Stimulated activated CD4-positive, alpha-beta T cell treated with anti-CD3 and anti-CD28 coated beads, Interleukin-4, amount 100 ng/mL, for 24 hours (primary cell): Measurements from ENCODE around the gene ARGFX.
A peak's percentile ranks its signal among the peaks of the same experiment; 100 is the strongest.
"Not testable (repeated sequence)": the region's sequence is repeated elsewhere in the genome, so short reads cannot be mapped to it uniquely, and the experiment has no call there.

Experiments used
- DNase-seq: peaks from one replicate; pipeline ENCODE4 v3.0.0-alpha.2; 2020

The ARGFX gene

DNA sequence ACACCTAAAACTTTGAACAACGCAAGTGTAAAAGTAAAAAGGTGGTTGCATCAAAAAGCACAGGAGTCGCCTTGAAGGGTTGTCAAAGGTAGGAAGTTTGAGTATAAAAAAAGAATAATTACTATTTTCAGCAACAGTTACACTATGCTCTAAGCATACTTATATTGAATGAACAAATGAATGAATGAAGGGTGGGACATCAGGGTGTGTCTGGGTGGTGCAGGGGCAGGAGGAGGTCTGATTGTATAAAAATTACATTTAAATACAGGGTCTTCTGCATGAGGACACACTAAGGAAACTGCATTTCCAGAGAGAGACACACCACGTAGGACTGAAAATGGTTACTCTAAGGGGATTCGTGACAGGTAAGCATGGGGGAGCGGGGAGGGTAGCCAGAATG is at the start of gene ARGFX:
TSS of gene ARGFX (plus strand) at position 301 of the 400 bp plus-strand sequence. CDS start 2,765 bp downstream, outside the sequence.
- DNase-seq, result no peak

DNA sequence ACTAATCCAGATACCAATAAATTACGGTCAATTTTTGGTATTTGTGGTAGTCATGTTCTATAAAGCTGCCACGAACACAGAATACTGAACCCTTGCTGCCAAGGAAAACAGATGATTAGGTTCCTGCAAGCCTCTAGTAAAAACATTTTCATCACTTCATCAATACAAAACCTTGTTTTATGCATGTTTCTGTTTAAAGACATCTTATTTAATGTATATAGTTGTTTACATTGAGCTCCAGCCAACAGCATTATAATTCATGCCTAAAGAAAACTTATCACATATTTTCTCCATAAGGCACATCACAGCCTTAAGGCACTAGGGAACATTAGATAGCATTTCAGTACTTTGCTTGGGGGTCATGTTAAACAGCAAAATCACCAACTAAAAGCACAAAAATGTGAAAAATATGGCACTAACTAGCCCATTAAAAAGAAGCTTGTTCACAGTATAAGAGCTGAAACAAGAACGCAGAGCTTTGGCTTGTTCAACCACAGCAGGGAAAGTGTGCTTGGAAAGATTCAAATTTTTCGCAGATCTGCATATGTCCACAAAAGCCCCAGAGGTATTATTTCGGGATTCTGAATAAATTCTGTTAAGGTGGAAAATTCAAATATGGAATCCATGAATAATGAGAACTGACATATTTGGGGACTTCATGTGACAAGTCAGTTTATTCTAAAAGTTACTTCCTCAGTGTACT is 49.6 kb upstream of the ARGFX start:
- DNase-seq, result no peak

DNA sequence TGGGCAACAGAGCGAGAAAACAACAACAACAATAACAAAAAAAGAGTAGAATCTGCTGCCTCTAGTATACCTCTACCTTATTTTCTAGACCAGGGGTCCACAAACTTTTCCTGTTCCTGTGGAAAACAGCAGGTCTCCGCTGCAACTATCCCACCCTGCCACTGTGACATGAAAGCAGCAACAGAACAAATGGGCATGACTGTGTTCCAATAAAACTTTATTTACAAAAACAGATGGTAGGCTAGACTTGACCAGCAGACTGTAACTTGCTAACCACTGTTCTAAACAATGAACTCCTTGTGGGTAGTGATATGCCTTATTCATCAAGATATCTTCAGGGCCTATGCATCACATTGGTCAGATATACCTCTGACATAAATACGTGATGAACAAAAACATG is 47.2 kb upstream of the ARGFX start:
- no peak for DNase-seq

GRCh38 chr3:121529308-121529707 is 38.4 kb upstream of the ARGFX start:
- no peak for DNase-seq

- DNase-seq, result no peak
These were observed 36.5 kb upstream of the ARGFX start for GRCh38 chr3:121531269-121531668.

- DNase-seq, result no peak
These were observed 24.8 kb upstream of the ARGFX start for GRCh38 chr3:121542924-121543323.

GRCh38 chr3:121545049-121545573 is 22.6 kb upstream of the ARGFX start:
- DNase-seq, result no peak

GRCh38 chr3:121545574-121546455 is 21.9 kb upstream of the ARGFX start, which contains the start of gene POLQ:
POLQ (minus strand) TSS chr3:121545988; CDS start chr3:121545877, 111 bp downstream.
- DNase-seq, result peak; percentile 89

DNA sequence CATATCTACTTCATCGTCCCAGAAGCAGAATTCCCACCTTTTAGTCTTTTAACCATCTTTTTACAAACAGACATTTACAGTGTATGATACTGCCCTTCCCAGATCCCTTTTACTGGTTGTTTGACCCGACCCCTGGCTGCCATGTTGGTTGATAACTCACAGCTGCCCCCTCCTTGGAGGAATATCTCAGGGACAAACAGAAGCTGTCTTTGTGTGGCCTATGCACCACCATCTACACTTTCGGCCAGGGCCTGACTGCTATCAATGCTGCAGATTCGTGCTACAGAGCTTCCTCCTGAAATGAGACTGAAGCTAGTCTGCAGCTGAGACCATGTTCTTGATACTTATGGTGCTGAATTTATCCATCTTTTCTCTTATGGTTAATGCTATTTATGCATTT is 15.4 kb upstream of the ARGFX start:
- no peak for DNase-seq

DNA sequence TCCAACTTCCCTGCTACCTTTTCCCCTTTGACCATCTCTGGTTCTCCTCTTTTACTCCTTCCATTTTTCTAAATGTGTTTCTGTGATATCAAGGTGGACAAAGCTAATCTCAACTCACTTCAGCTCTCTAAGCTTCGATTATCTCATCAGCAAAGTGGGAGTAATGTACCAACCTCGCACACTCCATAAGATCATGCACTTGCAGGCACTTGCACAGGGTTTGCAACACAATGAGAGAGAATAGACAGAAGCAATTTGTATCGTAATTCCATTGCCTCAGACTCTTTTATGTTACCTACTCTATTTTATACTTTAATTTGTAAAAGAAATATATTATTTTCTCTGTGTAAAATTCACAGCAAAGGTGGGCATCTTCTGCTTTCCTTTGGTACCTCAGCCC is 15.0 kb upstream of the ARGFX start:
- DNase-seq, result no peak

GRCh38 chr3:121557426-121557934 is 10.3 kb upstream of the ARGFX start:
- no peak for DNase-seq

- no peak for DNase-seq
These were observed 5.6 kb upstream of the ARGFX start for GRCh38 chr3:121562148-121562547.

- no peak for DNase-seq
These were observed 976 bp upstream of the ARGFX start for GRCh38 chr3:121566773-121567172.

- no peak for DNase-seq
These were observed 6.7 kb downstream of the ARGFX start for GRCh38 chr3:121574449-121574848.

DNA sequence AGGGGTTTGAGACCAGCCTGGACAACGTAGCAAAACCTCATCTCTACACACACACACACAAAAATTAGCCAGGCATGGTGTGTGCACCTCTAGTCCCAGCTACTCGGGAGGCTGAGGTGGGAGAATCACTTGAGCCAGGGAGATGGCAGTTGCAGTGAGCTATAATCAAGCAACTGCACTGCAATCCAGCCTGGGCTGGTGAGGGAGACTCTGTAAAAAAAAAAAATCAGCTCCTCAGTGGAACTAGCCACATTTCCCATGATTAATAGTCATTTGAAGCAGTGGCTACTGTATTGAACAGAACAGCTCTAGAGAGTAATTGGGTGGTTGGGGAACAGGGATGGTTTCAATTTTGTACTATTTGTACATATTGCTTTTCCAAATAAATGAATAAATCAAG is 13.9 kb downstream of the ARGFX start:
- no peak for DNase-seq

DNA sequence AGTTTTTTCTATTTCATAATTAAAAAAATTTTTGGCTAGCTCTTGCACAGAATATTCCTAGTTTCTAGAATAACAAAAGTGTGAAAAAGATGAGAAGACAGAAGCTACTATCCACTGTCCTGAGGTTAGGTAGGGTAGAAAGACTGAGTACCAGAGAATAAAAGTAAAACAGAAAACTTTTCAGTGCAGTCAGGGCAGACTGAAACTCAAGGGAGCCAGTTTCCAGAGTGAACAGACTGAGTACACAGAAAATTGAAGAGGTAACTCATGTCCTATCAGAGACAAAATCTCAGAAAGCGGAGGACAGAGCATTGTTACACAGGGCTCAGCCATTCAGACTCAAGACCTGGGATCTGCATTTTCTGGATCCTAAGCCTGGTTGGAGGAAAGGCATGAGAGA is 16.7 kb downstream of the ARGFX start:
- no peak for DNase-seq

- no peak for DNase-seq
These were observed 25.3 kb downstream of the ARGFX start, which contains the start of gene FBXO40 for GRCh38 chr3:121592856-121593702. FBXO40 (plus strand) TSS chr3:121593379; CDS start chr3:121620576, 27,197 bp downstream.

DNA sequence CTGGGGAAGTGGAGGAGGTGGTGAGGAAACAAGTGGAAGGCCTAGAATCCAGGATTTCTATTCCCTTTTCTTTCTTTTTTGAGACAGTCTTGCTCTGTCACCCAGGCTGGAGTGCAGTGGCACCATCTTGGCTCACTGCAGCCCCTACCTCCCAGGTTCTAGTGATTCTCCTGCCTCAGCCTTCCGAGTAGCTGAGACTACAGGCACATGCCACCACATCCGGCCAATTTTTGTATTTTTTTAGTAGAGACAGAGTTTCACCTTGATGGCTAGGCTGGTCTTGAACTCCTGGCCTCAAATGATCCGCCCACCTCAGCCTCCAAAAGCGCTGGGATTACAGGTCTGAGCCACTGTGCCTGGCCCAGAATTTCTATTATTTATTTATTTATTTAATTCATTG is 26.1 kb downstream of the ARGFX start:
- not testable (repeated sequence) for DNase-seq

- no peak for DNase-seq
These were observed 27.1 kb downstream of the ARGFX start for GRCh38 chr3:121594850-121595249.

DNA sequence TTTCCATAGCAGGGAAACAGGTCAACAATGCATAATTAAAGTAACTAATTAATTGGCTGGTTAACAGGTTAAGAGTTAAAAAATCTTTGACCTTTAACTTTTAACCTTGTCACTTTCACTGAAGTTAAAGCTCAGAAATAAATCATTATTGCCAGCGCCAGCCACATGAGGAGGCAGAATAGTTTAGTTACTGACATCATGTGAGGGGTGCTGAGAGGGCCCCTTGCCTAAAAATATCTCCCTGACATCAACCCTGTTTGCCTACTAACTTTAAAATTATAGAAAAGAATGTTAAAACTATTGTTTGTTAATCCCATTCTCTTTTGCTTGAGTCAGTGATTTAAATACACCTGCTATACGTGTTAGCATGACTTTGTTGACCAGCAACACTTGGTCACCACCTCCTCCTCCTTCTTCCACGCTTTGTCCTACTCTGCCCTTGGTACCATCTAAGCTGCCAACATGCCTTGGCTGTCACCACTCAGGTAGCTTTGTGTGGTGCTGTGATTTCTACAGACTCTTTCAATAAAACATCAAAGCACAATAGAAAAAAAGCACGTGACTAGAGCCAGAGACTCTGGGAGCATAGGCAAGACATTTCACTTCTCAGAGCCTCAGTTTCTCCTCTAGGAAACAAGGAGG is 28.1 kb downstream of the ARGFX start:
- no peak for DNase-seq

DNA sequence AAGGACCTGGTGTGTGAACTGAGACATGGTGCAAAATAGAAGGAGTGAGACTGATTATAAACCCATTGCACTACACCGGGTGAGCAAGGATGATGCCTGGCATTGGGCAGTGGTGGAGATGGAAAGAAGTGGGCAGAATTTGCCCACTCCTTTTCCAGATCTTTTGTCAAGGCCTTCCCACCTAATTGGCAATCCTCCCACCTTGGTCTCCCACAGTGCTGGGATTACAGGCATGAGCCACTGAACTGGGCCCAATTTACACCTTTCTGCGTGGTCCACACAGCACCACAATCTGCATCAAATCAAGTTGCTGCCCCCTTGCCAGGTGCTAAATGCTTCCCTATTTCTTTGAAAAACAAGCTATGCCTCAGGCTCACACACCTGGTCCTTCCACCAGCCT is 30.8 kb downstream of the ARGFX start:
- no peak for DNase-seq

DNA sequence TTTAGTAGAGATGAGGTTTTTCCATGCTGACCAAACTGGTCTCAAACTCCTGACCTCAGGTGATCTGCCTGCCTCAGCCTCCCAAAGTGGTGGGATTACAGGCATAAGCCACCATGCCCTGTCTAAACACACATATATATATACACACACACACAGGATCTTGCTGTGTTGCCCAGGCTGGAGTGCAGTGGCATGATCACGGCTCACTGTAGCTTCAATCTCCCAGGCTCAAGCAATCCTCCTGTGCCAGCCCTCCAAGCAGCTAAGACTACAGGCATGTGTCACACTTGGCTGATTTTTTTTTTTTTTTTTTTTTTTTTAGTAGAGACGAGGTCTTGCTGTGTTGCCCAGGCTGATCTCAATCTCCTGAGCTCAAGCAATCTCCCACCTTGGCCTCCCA is 32.2 kb downstream of the ARGFX start:
- DNase-seq, result not testable (repeated sequence)
